ENCODE measurements around the gene BRSK1. TPM values are rescaled to one million over a fixed set of nuclear protein-coding genes. Genes with fewer than 3 reads are reported as not detected.

The BRSK1 gene
- total RNA-seq, 1 donor from 2014 or later, result 8.1 TPM

- intact Hi-C loops (cut with micrococcal nuclease), result loop anchor here (5.0 kb wide), 1 partner anchor 268 kb away; no protein-coding TSS in a partner anchor
Observed at GRCh38 chr19:55350620-55351315, 67.0 kb downstream of the BRSK1 start.

DNA sequence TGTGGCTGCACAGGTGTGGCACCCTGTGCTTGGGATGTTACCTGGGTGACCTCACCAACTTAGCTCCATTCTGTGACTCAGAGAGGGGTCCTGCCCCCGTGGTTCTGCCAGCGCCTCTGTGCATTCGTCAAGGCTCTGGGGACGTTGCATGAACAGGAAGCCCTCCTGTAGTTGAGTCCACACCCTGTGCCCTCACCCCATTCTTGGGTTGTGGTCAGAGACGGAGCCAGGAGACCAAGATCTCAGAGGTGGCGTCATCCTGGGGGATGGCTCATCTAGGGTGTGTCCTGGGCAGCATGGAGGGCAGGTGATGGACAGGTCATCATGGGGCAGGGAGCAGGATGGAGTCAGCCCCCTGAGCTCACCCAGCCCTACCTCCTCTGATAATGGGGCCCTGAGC lies 68.2 kb downstream of the BRSK1 start:
- intact Hi-C loops (cut with micrococcal nuclease), result loop anchor here (5.0 kb wide), 1 partner anchor 270 kb away; no protein-coding TSS in a partner anchor

DNA sequence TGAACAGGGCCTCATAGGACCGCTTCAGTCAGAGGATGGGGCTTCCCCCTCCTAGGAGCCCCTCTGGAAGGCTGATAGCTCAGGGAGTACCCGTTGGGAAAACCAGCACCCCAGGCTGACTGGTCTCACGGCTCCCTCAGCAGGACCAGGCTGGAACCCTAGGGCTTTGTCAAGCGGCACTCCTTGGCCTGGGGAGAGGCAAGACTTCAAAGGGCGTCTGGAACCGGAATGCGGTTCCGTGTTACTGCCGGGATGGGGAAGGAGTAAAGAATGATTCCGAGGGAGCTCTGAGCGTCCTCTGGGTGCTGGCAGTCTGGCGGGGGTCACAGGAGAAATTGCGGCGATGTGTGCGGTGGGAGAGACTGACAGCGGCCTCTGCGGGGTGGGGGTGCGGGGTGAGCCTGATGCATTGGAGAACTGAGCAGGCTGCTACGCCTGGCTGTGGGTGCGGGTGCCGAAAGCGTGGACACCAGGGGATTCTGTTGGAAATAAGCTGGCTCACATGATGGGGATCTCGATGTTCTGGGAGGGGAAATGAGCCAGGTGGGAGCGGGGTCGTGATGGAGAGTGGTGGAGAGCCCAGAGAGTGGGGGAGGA lies 68.8 kb downstream of the BRSK1 start:
- intact Hi-C loops (cut with micrococcal nuclease), result loop anchor here (1.0 to 5.0 kb wide), 2 partner anchors 47 to 270 kb away; no protein-coding TSS in a partner anchor

- intact Hi-C loops (cut with micrococcal nuclease), result loop anchor here (1.0 to 5.0 kb wide), 2 partner anchors 48 to 271 kb away; no protein-coding TSS in a partner anchor
Observed at GRCh38 chr19:55353356-55353802, 69.6 kb downstream of the BRSK1 start.

DNA sequence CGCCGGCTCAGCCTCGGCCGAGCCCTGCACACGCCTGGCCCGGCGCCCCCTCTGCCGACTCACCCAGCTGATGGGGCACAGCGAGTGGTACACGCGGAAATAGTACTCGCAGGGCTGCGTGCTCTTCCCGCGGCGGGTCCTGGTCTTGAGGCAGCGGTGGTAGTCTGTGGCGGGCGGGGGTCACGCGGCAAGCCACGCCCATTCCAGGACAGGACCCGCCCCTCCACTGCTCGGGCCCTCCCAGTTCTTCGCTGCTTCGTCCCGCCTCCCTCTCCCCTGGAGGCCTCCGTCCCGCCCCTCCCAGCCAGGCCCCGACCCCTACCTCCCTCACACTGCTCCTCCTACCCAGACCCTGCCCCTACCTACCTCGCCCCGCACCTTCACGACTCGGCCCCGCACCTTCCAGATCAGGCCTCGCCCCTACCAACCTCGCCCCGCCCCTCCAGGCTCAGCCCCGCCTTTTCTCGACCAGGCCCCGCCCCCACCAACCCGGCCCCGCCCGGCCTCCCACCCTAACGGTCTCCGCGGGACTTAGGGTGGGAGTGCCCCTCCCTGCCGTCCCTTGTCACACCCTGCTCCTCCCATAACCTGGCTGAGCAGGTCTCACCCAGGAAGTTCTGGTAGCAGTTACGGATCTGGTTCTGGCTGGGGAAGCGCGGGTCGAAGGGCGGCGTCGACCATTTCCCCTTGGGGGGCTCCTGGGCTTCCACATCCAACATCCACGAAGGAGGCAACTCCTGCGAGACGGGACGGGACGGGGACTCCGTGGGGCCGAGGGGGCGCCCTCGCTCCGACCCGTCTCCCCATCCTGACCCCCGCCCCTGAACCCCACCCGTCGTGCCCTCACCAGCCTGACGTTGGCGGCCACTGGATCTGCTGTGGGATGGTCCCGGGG lies 70.3 kb downstream of the BRSK1 start:
- intact Hi-C loops (cut with micrococcal nuclease), result loop anchor here (1.0 to 5.0 kb wide), 6 partner anchors 15 to 272 kb away; partner anchors contain the start of genes HSPBP1, KMT5C and RPL28

GRCh38 chr19:55354698-55355212 lies 71.0 kb downstream of the BRSK1 start, which contains the start of gene COX6B2:
COX6B2 (minus strand) TSS chr19:55354719; CDS start chr19:55354521, 198 bp downstream.
- intact Hi-C loops (cut with micrococcal nuclease), result loop anchor here (1.0 to 5.0 kb wide), 5 partner anchors 15 to 272 kb away; partner anchors contain the start of genes HSPBP1, KMT5C and RPL28

DNA sequence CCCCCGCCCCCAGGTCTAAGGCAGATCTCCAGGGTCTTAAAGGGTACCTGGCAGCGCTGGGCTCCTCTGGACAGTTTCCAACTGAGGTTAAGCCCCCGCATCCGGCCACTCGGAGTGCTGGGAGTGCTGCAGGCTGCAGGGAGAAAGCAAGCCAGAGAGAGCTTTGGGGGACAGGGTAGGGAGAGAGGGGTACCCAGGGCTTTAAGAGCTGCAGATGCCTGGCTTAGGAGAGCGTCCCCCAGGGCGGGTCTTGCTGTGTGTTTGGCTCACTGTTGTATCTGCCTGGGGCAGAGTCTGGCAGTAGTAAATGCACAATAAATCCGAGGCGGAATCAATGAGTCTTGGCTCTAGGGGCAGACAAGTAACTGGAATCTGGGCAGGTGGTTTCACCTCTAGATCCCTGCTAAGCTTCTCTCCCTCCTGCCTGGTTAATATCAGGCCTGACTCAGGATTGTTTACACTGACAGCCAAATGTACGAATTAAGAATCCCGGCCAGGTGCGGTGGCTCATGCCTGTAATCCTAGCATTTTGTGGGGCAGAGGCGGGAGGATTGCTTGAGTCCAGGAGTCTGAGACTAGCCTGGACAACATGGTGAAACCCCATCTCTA lies 71.5 kb downstream of the BRSK1 start:
- intact Hi-C loops (cut with micrococcal nuclease), result no loop called here

- intact Hi-C loops (cut with micrococcal nuclease), result no loop called here
Observed at GRCh38 chr19:55358493-55358892, 74.7 kb downstream of the BRSK1 start.

- intact Hi-C loops (cut with micrococcal nuclease), result no loop called here
Observed at GRCh38 chr19:55358943-55359908, 75.4 kb downstream of the BRSK1 start.

GRCh38 chr19:55360902-55361301 lies 77.1 kb downstream of the BRSK1 start:
- intact Hi-C loops (cut with micrococcal nuclease), result no loop called here

Other genes starting within 250 kb of the BRSK1 start
- 0.49 and 0.64 TPM in 2 replicates for gene GP6, start 245.7 kb upstream of the BRSK1 start, total RNA-seq
- gene RDH13, start 220.8 kb upstream of the BRSK1 start, total RNA-seq, result 19.6 and 20.9 TPM in 2 replicates
- 4.1 and 4.2 TPM in 2 replicates for gene EPS8L1, start 208.1 kb upstream of the BRSK1 start, total RNA-seq
- gene PPP1R12C, start 166.4 kb upstream of the BRSK1 start, total RNA-seq, result 153 TPM in 2 replicates
- gene TNNT1, start 134.8 kb upstream of the BRSK1 start, total RNA-seq, result not detected in 2 replicates
- gene TNNI3, start 126.3 kb upstream of the BRSK1 start, total RNA-seq, result 0.63 TPM in 1 of 2 replicates, not detected in the other
- not detected in 2 replicates for gene DNAAF3, start 117.4 kb upstream of the BRSK1 start, total RNA-seq
- gene SYT5, start 103.7 kb upstream of the BRSK1 start, total RNA-seq, result not detected in 2 replicates
- 0.05 and 0.07 TPM in 2 replicates for gene PTPRH, start 74.5 kb upstream of the BRSK1 start, total RNA-seq
- gene TMEM86B, start 55.2 kb upstream of the BRSK1 start, total RNA-seq, result 11.2 and 12.6 TPM in 2 replicates
- gene PPP6R1, start 25.0 kb upstream of the BRSK1 start, total RNA-seq, result 242 and 247 TPM in 2 replicates
- 30.0 and 33.5 TPM in 2 replicates for gene HSPBP1, start 3.9 kb upstream of the BRSK1 start, total RNA-seq
- gene TMEM150B, start 41.3 kb downstream of the BRSK1 start, total RNA-seq, result 0.93 and 1.4 TPM in 2 replicates
- gene KMT5C, start 55.9 kb downstream of the BRSK1 start, total RNA-seq, result 15.4 and 19.9 TPM in 2 replicates
- 0.44 and 0.51 TPM in 2 replicates for gene COX6B2, start 70.7 kb downstream of the BRSK1 start, total RNA-seq
- gene GARIN5B, start 79.3 kb downstream of the BRSK1 start, total RNA-seq, result not detected in 2 replicates
- gene IL11, start 86.5 kb downstream of the BRSK1 start, total RNA-seq, result 0.51 and 0.74 TPM in 2 replicates
- not detected in 2 replicates for gene TMEM190, start 92.8 kb downstream of the BRSK1 start, total RNA-seq
- gene TMEM238, start 100.3 kb downstream of the BRSK1 start, total RNA-seq, result 11.8 and 14.8 TPM in 2 replicates
- 2,242 and 2,308 TPM in 2 replicates for gene RPL28, start 101.9 kb downstream of the BRSK1 start, total RNA-seq
- 167 and 180 TPM in 2 replicates for gene UBE2S, start 123.8 kb downstream of the BRSK1 start, total RNA-seq
- not detected in 2 replicates for gene SHISA7, start 159.3 kb downstream of the BRSK1 start, total RNA-seq
- gene ISOC2, start 177.6 kb downstream of the BRSK1 start, total RNA-seq, result 18.3 and 22.5 TPM in 2 replicates
- gene C19orf85, start 180.8 kb downstream of the BRSK1 start, total RNA-seq, result not detected in 2 replicates
- gene ZNF628, start 192.6 kb downstream of the BRSK1 start, total RNA-seq, result 6.3 and 8.9 TPM in 2 replicates
- gene NAT14, start 201.2 kb downstream of the BRSK1 start, total RNA-seq, result 11.4 and 13.2 TPM in 2 replicates
- 0.15 and 0.39 TPM in 2 replicates for gene SSC5D, start 204.4 kb downstream of the BRSK1 start, total RNA-seq